Measurements from ENCODE around the gene ARHGAP26.

Gene ARHGAP26

DNA sequence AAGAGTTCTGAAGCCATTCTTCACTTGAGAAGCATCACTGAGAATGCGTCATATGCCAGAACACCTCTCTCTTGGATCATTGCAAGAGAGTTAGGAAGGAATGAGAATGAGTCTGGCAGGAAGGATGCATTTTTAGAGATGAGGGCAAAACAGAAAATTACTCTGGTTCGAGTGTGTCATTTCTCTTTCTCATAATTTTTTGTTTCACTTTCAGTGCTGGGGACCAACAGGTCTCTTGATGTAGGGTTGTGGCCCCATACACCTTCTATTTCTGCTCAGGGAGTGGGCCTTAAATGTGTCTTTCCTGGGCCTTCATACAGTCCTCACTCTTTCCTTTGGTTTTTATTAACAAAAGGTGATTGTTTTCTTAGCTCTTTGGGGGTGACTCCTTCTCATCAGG is 330.9 kb downstream of the ARHGAP26 start:
- Histone ChIP-seq H3K4me3 (ENCODE audit: insufficient read length, low read depth) (no peak overlapping the region), H3K9me3 (ENCODE audit: insufficient read depth, low read length) (no peaks in the 10 kb centered on the region), H3K27me3 (ENCODE audit: insufficient read depth, insufficient read length) (no peaks in the 10 kb centered on the region), H3K4me1 (ENCODE audit: insufficient read depth, insufficient read length) (no peaks in the 10 kb centered on the region), H3K9ac (ENCODE audit: insufficient read length, low read depth) (no peak overlapping the region), H3K36me3 (ENCODE audit: insufficient read depth, insufficient read length, low read length) (no peaks in the 10 kb centered on the region)
- TF ChIP-seq YY1 (IDR thresholded peaks at IDR 0.05; ENCODE audit: insufficient read depth, insufficient read length), result no peak
- no peak for TF ChIP-seq SUZ12 (IDR thresholded peaks at IDR 0.05; ENCODE audit: extremely low read depth, insufficient read depth, insufficient read length)
- TF ChIP-seq ZNF274 (IDR thresholded peaks at IDR 0.05; ENCODE audit: low read depth, low read length), result no peak
- no peak for DNase-seq (ENCODE audit: low read depth, low spot score)

DNA sequence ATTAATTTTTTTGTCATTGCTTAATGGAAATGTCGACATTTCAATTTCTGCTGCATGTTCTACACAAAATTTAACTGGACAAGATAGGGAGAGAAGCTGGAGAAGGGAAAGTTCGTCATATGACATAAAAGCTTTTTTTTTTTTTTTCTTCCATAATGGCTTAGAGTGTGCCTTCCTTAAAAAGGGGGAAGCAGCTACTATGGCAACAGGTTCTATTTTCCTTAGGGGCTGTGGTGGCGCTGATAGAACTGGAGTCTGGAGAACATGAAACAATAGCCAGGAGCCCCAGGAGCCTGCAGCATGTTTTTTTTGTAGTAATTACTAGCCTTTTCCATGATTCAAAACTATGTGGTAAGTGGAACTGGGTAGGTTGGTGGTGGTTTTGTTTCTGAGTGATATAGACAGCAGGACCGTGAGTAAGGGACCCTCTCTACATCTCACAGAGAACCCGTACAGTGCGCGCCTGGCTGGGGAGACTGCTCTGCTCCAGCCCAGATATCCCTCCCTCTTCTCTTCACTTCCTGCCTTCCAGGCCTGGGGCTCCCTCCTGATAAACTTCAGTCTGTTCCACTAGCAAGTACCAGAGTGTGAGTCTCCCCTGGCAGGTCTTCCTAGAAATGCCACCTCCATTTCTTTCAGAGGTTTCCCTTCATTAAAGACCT is 331.7 kb downstream of the ARHGAP26 start:
- no peak for DNase-seq (ENCODE audit: low read depth, low spot score)
- no peak overlapping the region for H3K9ac ChIP-seq (ENCODE audit: insufficient read length, low read depth)
- H3K4me1 ChIP-seq (ENCODE audit: insufficient read depth, insufficient read length), result no peaks in the 10 kb centered on the region
- no peaks in the 10 kb centered on the region for H3K9me3 ChIP-seq (ENCODE audit: insufficient read depth, low read length)
- no peaks in the 10 kb centered on the region for H3K36me3 ChIP-seq (ENCODE audit: insufficient read depth, insufficient read length, low read length)
- no peaks in the 10 kb centered on the region for H3K27me3 ChIP-seq (ENCODE audit: insufficient read depth, insufficient read length)
- TF ChIP-seq SUZ12 (IDR thresholded peaks at IDR 0.05; ENCODE audit: extremely low read depth, insufficient read depth, insufficient read length) (no peak), ZNF274 (IDR thresholded peaks at IDR 0.05; ENCODE audit: low read depth, low read length) (no peak), YY1 (IDR thresholded peaks at IDR 0.05; ENCODE audit: insufficient read depth, insufficient read length) (no peak)
- H3K4me3 ChIP-seq (ENCODE audit: insufficient read length, low read depth), result no peak overlapping the region

DNA sequence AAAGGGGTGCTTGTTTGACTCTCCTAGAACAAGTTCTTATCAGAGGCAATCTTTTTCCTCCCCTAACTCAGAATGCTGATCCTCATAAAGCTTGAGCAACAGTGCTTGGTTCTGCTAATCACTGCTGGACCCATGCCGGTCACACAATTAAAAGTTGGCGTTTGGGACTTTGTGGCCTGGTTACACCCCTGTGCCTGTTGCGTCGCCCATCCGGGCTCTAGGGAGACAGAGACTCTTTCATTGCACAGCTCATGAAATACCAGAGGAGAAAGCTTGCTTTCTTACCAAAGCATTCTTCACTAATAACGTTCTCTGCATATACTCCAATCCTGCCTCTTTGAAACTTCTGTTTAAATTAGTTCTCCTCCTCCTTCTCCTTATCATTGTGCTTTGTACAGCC is 332.2 kb downstream of the ARHGAP26 start:
- Histone ChIP-seq H3K27me3 (ENCODE audit: insufficient read depth, insufficient read length) (no peaks in the 10 kb centered on the region), H3K4me3 (ENCODE audit: insufficient read length, low read depth) (no peak overlapping the region), H3K4me1 (ENCODE audit: insufficient read depth, insufficient read length) (no peaks in the 10 kb centered on the region), H3K9ac (ENCODE audit: insufficient read length, low read depth) (no peak overlapping the region), H3K9me3 (ENCODE audit: insufficient read depth, low read length) (no peaks in the 10 kb centered on the region), H3K36me3 (ENCODE audit: insufficient read depth, insufficient read length, low read length) (no peaks in the 10 kb centered on the region)
- no peak for DNase-seq (ENCODE audit: low read depth, low spot score)
- TF ChIP-seq YY1 (IDR thresholded peaks at IDR 0.05; ENCODE audit: insufficient read depth, insufficient read length) (no peak), SUZ12 (IDR thresholded peaks at IDR 0.05; ENCODE audit: extremely low read depth, insufficient read depth, insufficient read length) (no peak), ZNF274 (IDR thresholded peaks at IDR 0.05; ENCODE audit: low read depth, low read length) (no peak)

DNA sequence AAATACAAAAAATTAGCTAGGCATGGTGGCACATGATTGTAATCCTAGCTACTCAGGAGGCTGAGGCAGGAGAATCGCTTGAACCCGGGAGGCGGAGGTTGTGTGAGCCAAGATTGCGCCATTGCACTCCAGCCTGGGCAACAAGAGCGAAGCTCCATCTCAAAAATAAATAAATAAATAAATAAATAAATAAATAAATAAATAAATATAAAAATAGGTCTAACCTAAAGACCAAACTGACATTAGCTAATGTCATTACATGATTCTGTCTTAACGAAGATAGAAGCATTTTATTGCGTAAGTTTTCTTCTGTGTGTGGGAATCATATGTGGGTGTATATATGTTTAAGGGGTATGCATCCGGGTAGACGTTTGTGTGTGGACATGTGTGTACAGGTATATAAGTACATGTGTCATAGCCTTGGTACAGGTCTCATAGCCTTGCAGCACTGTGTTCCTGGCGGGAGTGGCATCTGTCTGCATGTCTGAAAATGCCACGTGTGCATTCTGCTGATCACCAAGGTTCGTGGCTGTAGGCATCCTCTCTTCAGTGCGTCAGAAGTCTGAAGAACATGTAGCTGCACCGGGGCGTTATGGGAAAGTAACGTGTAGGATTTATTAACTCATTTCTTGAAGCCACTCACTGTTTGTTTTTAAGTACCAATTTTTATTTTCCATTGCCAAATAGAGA is 335.2 kb downstream of the ARHGAP26 start:
- Histone ChIP-seq H3K27me3 (ENCODE audit: insufficient read depth, insufficient read length) (no peaks in the 10 kb centered on the region), H3K9me3 (ENCODE audit: insufficient read depth, low read length) (no peaks in the 10 kb centered on the region), H3K4me3 (ENCODE audit: insufficient read length, low read depth) (no peak overlapping the region), H3K9ac (ENCODE audit: insufficient read length, low read depth) (no peak overlapping the region), H3K4me1 (ENCODE audit: insufficient read depth, insufficient read length) (no peaks in the 10 kb centered on the region), H3K36me3 (ENCODE audit: insufficient read depth, insufficient read length, low read length) (no peaks in the 10 kb centered on the region)
- no peak for DNase-seq (ENCODE audit: low read depth, low spot score)
- TF ChIP-seq ZNF274 (IDR thresholded peaks at IDR 0.05; ENCODE audit: low read depth, low read length) (no peak), SUZ12 (IDR thresholded peaks at IDR 0.05; ENCODE audit: extremely low read depth, insufficient read depth, insufficient read length) (no peak)

DNA sequence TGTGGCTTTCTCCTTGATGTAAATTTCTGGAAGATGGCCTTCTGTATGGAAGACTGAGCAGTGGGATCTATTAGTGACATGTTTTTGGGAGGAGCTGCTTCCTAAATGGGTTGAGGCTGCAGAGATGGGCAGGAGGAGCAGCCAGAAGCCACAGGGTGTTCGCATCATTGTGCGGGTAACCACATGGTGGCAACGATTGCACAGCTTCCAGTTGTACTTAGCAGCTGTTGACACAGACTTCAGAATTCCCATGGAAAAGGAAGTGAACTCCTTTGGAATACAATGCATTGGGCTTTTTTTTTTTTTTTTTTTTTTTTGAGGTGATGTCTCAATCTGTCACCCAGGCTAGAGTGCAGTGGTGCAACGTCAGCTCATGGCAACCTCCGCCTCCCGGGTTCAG is 336.0 kb downstream of the ARHGAP26 start:
- TF ChIP-seq SUZ12 (IDR thresholded peaks at IDR 0.05; ENCODE audit: extremely low read depth, insufficient read depth, insufficient read length) (no peak), YY1 (IDR thresholded peaks at IDR 0.05; ENCODE audit: insufficient read depth, insufficient read length) (no peak), ZNF274 (IDR thresholded peaks at IDR 0.05; ENCODE audit: low read depth, low read length) (no peak)
- H3K9me3 ChIP-seq (ENCODE audit: insufficient read depth, low read length), result no peaks in the 10 kb centered on the region
- H3K27me3 ChIP-seq (ENCODE audit: insufficient read depth, insufficient read length), result no peaks in the 10 kb centered on the region
- H3K4me1 ChIP-seq (ENCODE audit: insufficient read depth, insufficient read length), result no peaks in the 10 kb centered on the region
- no peak for DNase-seq (ENCODE audit: low read depth, low spot score)
- H3K9ac ChIP-seq (ENCODE audit: insufficient read length, low read depth), result no peak overlapping the region
- H3K36me3 ChIP-seq (ENCODE audit: insufficient read depth, insufficient read length, low read length), result no peaks in the 10 kb centered on the region
- no peak overlapping the region for H3K4me3 ChIP-seq (ENCODE audit: insufficient read length, low read depth)

DNA sequence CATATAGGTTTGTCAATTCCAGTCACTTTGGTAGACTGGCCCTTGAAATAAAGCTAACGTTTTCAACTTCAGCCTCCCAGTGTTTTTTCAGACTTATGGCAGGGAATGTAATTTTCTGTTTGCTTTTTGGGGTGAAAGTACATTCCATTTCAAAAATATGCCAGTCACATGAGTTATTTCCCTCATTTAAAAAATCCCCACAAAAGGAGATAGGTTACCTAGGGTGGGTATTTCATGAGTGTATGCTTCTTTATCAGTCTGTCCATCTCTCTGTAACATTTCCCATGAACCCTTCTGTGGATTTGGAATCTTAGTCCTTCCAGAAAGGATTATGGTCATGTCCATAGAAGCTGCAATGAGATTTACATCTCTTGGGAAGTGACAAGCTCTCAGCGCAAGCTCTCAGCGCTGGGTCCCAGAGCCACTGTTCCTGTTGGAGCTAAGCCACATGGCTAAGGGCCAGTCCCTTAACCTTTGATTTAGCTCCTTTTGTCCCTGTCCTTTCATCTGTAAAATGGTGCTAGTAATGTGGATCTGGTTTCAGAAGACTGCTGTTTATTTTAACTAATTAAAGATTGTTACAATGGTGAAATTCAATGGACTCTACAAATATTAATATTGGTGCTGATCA is 338.4 kb downstream of the ARHGAP26 start:
- DNase-seq (ENCODE audit: low read depth, low spot score), result no peak
- H3K9ac ChIP-seq (ENCODE audit: insufficient read length, low read depth), result no peak overlapping the region
- no peaks in the 10 kb centered on the region for H3K36me3 ChIP-seq (ENCODE audit: insufficient read depth, insufficient read length, low read length)
- no peaks in the 10 kb centered on the region for H3K9me3 ChIP-seq (ENCODE audit: insufficient read depth, low read length)
- TF ChIP-seq SUZ12 (IDR thresholded peaks at IDR 0.05; ENCODE audit: extremely low read depth, insufficient read depth, insufficient read length) (no peak), YY1 (IDR thresholded peaks at IDR 0.05; ENCODE audit: insufficient read depth, insufficient read length) (no peak), ZNF274 (IDR thresholded peaks at IDR 0.05; ENCODE audit: low read depth, low read length) (no peak)
- no peak overlapping the region for H3K4me3 ChIP-seq (ENCODE audit: insufficient read length, low read depth)
- no peaks in the 10 kb centered on the region for H3K4me1 ChIP-seq (ENCODE audit: insufficient read depth, insufficient read length)
- no peaks in the 10 kb centered on the region for H3K27me3 ChIP-seq (ENCODE audit: insufficient read depth, insufficient read length)

DNA sequence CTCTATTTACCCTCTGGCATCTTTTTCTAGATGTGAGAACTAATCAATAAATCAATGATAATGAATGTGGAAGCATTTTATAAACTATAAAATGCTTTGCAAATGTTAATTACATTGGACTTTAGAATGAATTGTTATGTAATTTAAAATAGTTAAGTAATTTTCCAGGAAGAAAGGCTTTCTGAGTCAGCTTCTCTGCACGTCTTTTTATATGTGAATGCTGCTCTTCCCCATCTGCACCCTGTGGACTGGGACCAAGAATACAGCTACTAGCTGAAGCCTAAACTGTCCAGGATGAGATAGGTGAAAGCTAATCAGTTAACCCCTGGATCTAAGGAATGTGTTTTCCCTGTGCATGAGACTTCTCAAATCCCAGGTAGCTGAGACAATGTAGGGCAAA is 340.4 kb downstream of the ARHGAP26 start:
- DNase-seq (ENCODE audit: low read depth, low spot score), result no peak
- no peaks in the 10 kb centered on the region for H3K4me1 ChIP-seq (ENCODE audit: insufficient read depth, insufficient read length)

More for the DNA sequence above, 340.4 kb downstream of the ARHGAP26 start:
- Histone ChIP-seq H3K27me3 (ENCODE audit: insufficient read depth, insufficient read length) (no peaks in the 10 kb centered on the region), H3K9me3 (ENCODE audit: insufficient read depth, low read length) (no peaks in the 10 kb centered on the region), H3K9ac (ENCODE audit: insufficient read length, low read depth) (no peak overlapping the region), H3K36me3 (ENCODE audit: insufficient read depth, insufficient read length, low read length) (no peaks in the 10 kb centered on the region), H3K4me3 (ENCODE audit: insufficient read length, low read depth) (no peak overlapping the region)
- no peak for TF ChIP-seq SUZ12 (IDR thresholded peaks at IDR 0.05; ENCODE audit: extremely low read depth, insufficient read depth, insufficient read length)
- no peak for TF ChIP-seq YY1 (IDR thresholded peaks at IDR 0.05; ENCODE audit: insufficient read depth, insufficient read length)
- no peak for TF ChIP-seq ZNF274 (IDR thresholded peaks at IDR 0.05; ENCODE audit: low read depth, low read length)

All from NT2/D1 (cell line).